GM19372 (cell line): ENCODE data around the gene PDZD4.

Source experiments
- ATAC-seq: cut with Tn5 transposase; IDR thresholded peaks from one replicate; pipeline ENCODE4 v1.9.1; 2021; ENCODE audit warnings: mild to moderate bottlenecking, low read depth, moderate library complexity; ENCODE audit not compliant: unreplicated experiment

Gene PDZD4

GRCh38 chrX:153814591-153815315 is 15.6 kb downstream of the PDZD4 start:
- ATAC-seq = no peak

- ATAC-seq = no peak
Observed at GRCh38 chrX:153813161-153813560, 17.2 kb downstream of the PDZD4 start.

- ATAC-seq = no peak
Observed at GRCh38 chrX:153812220-153812619, 18.1 kb downstream of the PDZD4 start.

GRCh38 chrX:153807976-153808375 is 22.4 kb downstream of the PDZD4 start:
- ATAC-seq = no peak

GRCh38 chrX:153806999-153807575 is 23.3 kb downstream of the PDZD4 start:
- ATAC-seq = no peak

- no peak for ATAC-seq
Observed at GRCh38 chrX:153805436-153805835, 24.9 kb downstream of the PDZD4 start.

- no peak for ATAC-seq
Observed at GRCh38 chrX:153804621-153805020, 25.7 kb downstream of the PDZD4 start.

GRCh38 chrX:153804100-153804595 is 26.2 kb downstream of the PDZD4 start:
- ATAC-seq = no peak

GRCh38 chrX:153803211-153804099 is 26.9 kb downstream of the PDZD4 start:
- no peak for ATAC-seq

GRCh38 chrX:153802513-153803045 is 27.8 kb downstream of the PDZD4 start:
- ATAC-seq = no peak

- ATAC-seq = no peak
Observed at GRCh38 chrX:153801669-153802068, 28.7 kb downstream of the PDZD4 start.

GRCh38 chrX:153800746-153801145 is 29.6 kb downstream of the PDZD4 start:
- no peak for ATAC-seq

GRCh38 chrX:153800177-153800722 is 30.1 kb downstream of the PDZD4 start:
- no peak for ATAC-seq

GRCh38 chrX:153799326-153799725 is 31.0 kb downstream of the PDZD4 start:
- no peak for ATAC-seq

- no peak for ATAC-seq
Observed at GRCh38 chrX:153797415-153798015, 32.8 kb downstream of the PDZD4 start.

- ATAC-seq = no peak
Observed at GRCh38 chrX:153794897-153795816, 35.2 kb downstream of the PDZD4 start.

- ATAC-seq = peak; percentile 91
Observed at GRCh38 chrX:153794018-153794896, 36.1 kb downstream of the PDZD4 start, which contains the start of the genes IDH3G and SSR4. IDH3G (minus strand) TSS chrX:153794375; CDS start chrX:153794326, 49 bp downstream. SSR4 (plus strand) TSS chrX:153794668; CDS start chrX:153794688, 20 bp downstream.

- no peak for ATAC-seq
Observed at GRCh38 chrX:153793291-153793690, 37.1 kb downstream of the PDZD4 start.
